Stimulated activated CD4-positive, alpha-beta T cell treated with anti-CD3 and anti-CD28 coated beads, Interleukin-12 subunit alpha, Interleukin-12 subunit beta, amount 100 ng/mL, for 24 hours (primary cell): Measurements from ENCODE around the gene WDR90.
"Not testable (repeated sequence)": the region's sequence is repeated elsewhere in the genome, so short reads cannot be mapped to it uniquely, and the experiment has no call there.

ENCODE experiments used
- DNase-seq, 2 experiments: peaks; one replicate each; pipeline ENCODE4 v3.0.0-alpha.2; 2020; ENCODE audit warnings: low read depth in 2 of 2

Gene WDR90

DNA sequence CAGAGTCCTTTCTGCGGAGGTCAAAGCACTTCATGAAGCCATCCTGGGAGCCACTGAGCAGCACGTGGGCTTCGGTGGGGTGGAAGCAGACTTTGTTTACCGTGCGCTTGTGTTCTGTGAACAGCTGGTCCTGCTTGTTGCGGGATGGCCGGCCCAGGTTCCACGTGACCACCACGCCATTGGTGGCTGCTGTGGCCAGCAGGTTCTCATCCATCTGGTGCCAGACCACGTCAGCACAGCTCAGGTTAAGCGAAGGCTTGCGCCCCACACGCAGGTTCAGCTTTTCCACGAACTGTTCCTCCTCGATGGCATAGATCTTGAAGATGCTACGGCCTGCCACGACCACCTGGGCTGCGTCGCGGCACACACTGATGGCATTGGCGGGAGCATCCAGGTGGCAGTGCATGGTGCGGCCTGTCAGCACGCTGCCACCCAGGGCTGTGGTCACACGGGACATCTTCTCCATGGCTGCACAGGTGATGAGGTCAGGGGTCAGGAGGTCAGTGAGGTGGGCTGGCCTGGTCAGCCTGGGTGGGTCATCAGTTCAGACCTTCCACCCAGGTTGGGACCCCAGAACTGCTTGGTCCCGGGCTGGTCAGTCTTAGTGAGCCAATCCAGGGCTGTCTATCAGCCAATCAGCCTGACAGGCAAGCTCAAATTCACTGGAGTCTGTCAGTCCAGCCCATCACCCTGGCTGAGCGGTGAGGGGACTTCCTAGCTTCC is 40.2 kb downstream of the WDR90 start:
- no peak for DNase-seq

DNA sequence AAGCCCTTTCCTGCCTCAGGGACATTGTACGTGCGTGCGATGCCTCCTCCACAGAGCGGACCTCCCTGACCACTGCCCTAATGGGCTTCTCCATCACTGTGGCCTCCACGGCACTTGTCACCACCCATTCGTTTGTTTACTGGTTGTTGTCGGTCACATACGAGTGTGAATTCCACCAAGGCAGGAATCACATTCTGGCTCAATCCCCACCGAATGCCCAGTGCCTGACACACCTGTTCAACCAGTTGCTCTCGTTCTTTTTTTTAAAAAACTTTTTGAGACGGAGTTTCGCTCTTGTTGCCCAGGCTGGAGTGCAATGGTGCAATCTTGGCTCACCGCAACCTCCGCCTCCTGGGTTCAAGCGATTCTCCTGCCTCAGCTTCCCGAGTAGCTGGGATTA is 42.1 kb downstream of the WDR90 start:
- not testable (repeated sequence) for DNase-seq

DNA sequence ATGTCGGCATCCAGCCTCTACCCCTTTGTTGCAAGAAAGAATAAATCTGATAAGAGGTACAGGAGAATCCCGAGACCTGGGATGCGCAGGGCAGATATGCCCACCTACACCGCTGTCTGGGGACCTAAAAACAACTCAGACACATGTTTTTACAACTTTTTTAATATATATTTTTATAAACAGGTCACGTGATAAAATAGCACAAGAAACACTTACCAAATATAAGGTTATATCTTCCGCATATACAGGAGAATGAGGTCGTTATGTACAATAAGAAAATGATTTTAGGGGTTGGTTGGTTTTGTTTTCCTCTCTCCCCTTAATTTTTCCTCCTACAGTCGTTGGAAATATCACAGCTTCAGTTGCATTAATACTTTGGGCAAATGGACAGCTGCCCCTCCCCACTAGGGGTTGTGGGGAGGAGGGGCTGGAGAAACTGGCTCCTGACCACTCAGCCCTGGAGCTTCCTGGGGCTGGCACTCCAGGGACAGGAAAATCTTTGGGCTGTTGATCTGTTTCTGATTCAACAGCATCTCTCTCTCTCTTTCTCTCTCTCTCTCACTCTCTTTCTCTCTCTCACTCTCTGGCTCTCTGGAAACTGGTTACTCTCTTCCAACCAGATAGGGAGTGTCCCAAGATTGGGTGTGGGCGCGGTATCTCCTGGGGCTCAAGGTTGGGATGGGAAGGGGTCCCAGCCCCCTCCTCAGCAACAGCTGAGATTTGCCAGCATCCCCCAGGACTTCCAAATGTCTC is 43.4 kb downstream of the WDR90 start:
- no peak for DNase-seq

DNA sequence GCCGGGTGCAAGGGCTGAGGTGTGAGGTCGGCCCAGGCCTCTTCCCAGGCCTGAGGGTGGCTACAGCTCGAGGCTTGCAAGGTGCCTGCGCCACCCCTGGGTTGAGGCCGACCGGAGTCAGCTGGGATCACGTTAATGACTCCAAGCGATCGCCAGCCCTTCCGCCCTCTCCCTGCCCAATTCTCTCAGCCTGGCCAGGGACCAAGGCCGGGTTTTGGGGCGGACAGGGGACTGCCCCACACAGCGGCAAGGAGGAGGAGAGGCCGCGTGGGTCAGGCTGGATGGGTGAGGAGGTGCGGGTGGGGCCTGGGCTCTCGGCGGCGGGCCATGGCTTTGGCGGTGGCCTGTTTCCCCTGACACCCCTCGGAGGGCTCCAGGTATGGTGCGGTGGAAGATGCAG is 44.2 kb downstream of the WDR90 start:
- DNase-seq, result no peak

DNA sequence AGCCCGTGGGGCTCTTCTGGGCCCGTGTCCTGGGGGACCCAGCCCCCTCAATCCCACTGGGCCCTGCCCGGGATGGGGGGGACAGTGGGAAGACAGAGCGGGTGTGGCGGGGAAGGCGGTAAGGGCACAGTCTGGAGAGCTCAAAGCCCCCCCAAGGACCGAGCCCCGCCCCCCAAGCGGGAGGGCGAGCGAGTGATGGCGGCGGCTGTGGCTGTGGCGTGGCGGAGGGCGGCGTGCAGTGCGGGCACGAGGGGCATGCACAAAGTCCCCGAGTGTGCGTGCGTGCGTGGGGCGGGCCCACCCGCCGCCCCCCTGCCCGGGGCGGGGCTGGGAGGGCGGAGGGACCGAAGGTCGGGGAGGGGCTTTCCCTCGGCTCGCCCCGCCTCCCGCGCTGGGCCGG is 44.6 kb downstream of the WDR90 start:
- DNase-seq, result no peak

DNA sequence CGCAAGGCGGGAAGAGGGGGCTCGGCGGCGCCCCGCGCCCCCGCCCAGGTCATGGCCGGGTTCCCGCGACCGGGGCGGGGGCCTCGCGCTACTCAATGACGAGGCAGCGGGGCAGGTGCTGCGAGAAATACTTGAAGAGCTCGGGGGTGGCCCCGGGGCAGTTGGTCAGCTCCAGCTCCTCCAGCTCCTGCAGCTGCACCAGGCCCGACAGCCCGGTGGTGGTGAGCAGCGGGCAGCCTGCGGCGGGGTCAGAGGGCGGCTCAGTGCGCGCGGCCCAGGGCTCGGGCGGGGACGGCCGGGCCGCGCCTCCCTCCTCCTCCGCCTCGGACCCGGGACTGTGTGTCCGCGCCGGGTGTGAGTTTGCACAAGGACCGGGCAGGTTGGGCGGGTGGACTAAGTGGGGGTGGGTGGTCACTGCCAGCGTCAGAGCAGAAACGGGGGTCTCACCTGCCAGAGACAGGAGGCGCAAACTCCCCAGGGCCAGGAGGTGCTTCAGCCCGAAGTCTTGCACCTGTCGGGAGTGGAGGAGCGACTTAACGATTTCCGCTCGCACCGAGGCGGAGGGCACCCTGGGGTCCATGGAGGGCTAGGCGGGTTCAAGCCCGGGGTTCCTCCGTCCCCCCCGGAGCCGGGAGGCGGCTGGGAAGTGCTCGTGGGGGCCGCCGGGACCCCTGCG is 45.2 kb downstream of the WDR90 start:
- no peak for DNase-seq

DNA sequence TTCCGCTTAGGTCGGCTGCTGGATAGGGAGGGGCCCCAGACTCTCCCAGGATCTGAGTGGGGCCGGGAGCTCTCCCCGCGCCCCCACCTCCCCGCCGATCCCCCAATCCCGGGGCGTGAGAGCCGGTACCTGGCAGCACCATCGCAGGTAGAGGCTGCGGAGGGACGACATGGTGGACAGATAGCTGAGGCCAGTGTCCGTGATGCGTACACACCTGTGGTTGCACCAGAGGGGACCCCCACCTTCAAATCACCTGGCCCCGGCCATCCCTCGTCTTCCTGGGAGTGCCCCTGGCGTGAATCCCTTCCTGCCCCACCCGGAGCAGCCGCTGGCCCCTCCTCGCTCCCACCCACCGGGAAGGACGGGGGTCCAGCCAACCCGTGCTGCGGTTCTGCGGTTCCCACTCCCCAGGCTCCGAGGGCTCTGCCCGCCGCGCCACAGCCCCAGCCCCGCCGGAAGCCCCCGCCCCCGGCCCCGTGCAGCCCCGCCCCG is 45.7 kb downstream of the WDR90 start:
- no peak for DNase-seq

DNA sequence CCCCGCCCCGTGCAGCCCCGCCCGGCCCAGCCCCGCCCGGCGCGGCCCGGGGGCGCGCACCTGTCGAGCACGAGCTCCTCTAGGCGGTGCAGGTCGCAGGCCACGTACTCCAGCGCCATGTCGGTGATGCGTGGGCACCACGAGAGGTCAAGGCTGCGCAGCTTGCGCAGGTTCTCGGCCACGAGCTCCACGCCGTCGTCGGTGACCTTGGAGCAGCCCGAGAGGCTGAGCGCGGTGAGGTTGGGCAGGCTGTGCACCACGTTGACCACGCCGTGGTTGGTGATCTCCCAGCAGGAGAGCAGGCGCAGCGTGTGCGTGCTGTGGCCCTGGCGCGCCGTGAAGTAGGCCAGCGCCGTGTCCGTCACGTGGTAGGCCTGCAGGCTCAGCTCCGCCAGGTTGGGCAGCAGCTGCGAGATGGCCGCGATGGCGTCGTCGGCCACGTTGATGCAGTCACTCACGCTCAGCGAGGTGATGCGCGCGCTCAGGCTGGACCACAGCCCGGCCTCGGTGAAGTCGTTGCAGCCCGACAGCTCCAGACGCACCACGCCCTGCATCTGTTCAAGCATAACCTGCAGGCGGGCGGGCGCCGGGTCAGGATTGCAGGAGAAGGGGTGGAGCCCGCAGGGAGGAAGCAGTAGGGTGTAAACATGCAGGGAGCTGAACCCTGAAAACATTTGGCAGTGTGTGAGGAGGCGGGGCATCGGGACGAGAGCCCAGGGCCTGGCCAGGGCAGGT is 46.4 kb downstream of the WDR90 start:
- DNase-seq, result peak in 1 of 2 experiments; percentile 63

DNA sequence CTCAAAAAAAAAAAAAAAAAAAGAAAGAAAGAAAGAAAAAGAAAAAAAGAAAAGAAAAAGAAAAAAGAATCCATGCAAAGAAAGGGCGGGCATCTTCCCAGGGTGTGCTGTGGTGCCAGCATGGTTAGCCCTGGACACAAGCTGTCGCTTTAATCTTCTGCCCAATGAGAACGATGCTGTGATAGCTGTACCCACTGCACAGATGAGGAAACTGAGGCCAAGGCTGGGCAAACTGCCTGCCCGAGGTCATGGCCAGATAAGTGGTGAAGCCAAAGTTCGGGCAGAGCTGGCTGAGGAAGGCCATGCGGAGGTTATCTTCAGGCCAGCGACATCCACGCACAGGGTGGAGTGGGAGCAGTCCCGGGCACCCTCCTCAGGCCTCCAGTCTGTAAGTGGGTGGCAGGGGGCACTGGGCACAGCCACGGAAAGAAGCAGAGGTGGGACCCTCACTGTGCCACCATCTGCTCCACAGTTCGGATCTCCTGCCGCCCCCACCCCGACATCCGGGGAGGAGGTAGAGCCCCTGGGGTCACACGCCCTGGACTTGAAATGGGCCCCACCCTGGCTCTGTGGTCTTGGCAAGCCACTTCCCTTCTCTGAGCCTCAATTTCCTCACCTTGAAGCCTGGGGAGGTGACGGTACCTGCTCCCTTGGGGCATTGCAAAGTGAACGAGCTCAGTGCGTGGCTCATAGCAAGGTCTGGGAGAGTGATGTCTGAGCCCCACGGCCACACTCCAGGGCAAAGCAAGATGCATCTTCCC is 49.9 kb downstream of the WDR90 start:
- no peak for DNase-seq

DNA sequence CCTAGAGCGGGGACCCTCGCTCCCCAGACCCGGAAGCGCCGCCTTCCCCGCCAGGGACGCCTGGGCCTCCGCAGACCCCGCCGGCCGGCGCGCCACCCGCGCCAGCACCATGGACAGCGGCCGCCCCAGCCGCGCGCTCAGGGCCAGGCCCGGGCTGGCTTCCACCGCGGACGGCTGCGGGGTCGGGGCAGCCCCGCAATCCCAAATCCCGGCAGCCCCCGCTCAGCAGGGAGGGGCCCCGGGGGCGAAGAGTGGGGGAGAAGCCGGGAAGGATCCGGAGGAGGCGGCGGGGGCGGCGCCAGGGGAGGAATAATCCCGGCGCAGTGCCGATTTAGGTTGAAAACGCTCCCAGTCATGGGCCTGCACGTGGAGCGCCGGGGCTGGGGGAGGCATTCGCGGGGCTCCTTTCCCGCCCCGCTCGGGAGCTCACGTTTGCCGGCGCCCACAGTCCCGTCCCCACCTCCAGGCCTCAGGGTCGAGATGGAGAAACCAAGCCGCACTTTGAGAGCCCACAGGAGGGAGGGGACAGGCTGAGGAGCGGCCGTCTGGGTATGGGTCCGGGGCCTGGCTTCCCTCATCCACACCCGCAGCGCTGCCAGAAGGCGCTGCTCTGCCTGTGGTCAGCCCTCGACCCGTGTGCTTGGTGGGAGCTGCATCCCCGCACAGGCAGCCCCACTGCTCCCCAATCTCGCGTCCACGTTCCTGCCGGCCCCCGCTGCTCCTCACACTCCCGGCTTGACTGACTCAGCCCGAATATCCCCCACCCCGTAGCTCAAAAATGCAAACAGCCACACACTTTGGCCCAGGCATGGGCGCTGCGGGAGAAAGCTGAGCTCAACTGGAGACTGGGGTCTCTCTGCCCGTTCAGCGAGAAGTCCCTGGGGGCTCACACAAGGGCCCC is 51.8 kb downstream of the WDR90 start:
- no peak for DNase-seq

DNA sequence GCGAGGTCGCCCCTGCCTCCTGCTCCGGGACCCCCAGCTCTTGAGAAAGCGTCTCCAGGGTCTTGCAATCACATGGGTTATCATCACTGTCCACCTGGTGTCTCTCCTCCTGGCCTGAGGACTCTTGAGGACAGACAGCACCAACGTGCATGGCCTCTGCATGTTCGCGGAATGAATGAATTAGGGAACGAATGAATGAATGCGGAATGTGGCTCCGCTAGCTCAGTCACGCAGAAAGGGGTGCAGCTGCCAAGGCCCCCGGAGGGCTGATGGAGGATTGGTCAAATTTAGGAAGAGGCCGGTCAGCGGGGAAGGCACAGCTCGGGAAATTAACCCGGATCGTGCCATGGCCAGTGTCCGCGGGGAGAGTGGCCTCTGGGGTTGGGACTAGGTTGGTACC is 53.2 kb downstream of the WDR90 start:
- DNase-seq, result no peak

DNA sequence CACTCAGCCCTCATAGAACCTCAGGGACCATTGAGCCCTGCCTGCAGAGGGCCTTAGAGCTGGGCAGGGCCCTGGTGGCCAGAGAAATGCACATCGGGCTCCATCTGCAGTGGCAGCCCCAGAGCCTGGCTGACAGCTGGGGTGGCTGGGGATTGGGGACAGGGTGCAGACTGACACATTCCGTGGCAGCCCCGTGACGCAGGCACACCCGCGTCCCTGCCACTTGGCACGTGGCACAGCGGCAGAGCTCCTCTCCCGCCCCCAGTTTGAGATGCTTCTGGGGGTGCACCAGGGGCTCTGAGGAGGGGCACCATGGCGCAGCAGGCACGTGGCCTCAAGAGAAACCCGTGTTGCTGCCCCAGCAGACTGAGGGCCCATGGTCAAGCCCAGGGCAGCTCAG is 54.2 kb downstream of the WDR90 start:
- DNase-seq, result no peak

DNA sequence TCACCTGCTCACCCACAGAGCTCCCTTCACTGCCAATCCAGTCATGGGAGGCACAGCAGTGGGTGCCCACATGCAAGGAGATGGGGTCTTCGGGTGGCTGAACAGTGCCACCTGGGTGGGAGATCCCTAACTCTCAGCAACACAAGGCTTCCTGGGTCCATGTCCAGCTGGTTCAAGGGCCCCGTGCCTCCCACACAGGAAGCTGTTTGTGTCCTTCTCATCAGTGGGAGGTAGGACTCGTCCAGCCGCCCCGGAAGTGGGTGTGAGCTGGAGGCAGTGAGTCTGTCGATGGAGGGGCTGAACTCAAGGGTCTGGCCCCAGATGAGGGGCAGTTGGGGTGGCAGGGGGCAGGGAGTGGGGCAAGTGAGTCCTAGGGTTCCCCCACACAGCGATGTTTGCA is 54.9 kb downstream of the WDR90 start:
- DNase-seq, result no peak

DNA sequence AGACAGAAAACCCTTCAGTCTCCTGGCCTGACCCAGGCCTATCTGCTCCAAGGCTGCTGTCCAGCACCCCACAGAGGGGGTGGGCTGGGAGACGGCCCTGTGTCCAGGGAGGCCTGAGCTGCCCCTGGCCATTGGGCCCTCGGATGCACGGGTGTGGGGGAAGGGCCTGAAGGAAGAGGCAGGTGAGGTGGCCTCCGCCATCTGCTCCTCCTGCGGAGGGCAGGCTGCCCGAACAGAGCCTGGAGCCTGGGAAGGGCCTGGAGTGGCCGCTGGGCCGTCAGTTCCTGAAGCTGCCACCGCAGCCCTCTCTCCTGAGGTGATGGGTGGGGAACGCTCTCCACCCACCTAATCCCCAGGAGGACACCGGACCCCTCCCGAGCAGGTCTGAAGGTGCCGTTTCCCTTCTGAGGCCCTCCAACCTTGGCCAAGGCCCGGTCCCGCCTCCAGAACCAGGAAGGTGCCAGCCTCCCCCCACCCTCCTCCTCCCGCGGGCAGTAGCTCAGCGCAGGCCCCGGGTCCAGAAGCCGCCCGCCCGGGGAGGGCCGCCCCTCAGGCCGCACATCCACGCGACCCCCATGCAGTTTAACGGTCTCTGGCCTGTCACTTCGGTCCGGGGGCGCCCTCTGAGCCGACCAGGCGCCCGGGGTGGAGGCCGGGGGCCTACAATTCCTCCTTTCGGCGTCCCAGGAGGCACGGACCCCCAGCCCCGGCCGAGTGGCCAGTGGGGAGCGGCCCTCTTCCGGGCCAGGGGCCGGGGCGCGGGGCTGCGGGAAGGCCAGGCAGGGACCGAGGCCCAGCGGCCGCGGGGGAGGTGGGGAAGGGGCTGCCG is 55.6 kb downstream of the WDR90 start:
- DNase-seq, result no peak

DNA sequence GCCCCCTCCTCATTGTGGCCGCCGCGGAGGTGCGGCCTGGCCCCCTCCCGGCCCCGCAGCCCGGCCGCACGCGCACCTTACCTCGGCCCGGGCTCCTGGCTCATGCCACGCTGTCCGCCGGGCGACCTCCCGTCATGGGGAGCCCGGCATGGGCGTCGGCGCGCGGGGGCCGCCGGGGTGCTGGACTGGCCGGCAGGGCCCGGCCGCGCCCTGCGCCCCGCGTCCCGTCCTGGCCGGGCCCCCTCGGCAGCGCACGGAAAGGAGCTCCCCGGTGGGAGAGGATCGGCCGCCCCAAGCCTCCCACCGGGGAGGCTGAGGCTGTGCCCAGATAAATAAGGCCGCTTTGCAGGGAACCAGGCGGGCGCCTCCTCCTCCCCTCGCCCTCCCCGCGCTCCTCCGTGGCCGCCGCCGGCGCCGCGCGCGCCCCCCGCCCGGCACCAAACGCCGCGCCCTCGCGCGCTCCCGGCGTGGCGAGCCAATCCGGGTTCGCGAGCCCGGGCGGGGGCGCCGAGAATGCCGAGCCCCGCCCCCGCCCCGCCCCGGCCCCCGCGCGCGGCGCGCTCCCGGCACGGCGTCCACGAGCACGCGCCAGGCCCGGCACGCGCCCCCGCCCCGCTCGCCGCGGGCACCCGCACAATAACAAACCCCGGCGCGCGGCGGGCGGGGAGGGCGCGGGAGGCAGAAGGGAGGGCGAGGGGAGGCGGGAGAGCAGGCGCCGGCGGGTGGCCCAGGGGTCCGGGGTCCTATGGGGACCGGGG is 56.4 kb downstream of the WDR90 start, which contains the start of gene FBXL16:
Gene FBXL16, minus strand, starts transcription at position 371 of the 758 bp plus-strand sequence. CDS start 8,396 bp downstream, outside the sequence.
- no peak for DNase-seq

DNA sequence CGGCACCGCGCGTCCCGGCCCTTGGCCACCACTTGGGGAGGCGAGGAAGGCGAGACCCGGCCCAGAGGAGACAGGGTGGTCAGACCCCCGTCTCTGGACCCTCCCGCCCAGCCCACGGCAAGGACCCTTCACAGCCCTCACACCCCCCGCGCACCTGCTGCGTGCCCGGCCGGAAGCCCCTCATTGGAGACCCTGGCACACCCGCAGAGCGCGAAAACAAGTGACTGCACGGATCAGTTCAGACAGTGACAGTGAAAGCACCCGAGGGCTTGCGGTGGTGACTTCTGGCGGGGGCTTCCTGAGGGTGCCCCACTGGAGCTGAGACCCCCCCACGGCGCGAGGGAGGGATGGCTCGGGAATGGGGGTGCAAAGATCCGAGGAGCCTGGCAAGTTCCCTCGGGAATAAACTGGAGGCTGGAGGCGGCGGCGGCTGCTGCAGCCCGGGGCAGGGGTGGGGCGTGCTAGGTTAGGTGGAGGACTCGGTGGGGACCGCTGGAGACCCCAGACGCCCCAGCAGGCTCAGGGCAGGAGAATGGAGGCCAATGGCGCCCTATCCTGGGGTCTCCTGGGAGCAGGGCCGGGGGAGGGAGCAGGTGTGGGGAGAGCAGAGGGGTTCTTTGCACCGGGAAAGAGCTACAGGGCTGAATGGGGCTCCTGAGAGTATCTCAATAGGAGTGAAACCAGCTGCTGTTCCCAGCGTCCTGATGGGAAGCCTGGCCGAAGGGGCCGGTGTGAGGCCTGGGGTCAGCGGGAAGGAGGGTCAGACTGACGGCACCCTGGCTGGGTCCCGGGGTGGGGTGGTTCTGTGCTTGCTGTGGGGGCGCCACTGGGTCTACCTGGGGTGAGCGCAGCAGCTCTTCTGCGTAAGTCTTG is 57.3 kb downstream of the WDR90 start:
- no peak for DNase-seq

DNA sequence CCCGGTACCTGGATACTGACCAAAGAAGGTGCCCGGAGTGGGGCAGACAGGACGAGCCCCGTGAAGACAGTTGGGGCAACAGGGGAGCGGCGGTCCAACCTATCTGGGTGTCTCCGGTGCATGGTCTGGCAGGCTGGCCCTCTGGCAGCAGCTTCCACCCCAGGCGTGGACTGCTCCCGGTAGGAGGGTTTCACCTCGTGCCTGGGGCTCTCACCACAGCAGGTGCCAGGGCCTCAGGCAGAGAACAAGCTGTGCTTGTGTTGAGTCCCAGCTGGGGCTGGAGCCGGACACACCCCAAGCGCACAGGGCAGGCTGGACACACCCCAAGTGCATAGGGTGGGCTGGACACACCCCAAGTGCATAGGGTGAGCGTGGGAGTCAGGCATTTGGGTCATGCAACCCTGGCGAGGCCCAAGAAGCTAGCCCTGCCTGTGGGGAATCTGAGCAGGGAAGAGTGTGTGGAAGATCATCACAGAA is 57.9 kb downstream of the WDR90 start:
- no peak for DNase-seq
